HG03558 (cell line): ENCODE measurements around the gene RNU1-3.
"Not testable (repeated sequence)": the region's sequence is repeated elsewhere in the genome, so short reads cannot be mapped to it uniquely, and the experiment has no call there.

ENCODE experiments used
- ATAC-seq: cut with Tn5 transposase; IDR thresholded peaks from one replicate; pipeline ENCODE4 v1.9.1; 2021; ENCODE audit warnings: moderate number of reproducible peaks; ENCODE audit not compliant: unreplicated experiment; ENCODE audit errors: extremely low read depth

The RNU1-3 gene

DNA sequence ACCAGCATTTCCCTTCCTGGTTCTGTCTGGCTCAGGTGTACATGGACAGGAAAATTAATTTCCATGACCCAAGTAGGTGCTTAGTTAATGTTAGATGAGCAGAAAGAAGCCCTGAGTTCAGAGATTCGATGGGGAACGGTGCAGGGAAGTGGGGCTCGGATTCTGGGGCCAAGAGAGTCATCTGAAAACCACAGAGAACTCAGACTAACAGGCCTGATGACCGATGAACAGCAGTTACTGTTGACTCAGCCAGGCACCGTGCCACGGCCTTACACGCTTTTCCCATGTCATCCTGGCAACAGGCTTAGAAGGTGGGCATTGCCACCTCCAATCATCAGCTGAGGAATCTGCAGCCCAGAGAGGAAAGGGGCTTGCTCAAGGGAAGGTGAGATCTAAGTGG, 43.4 kb downstream of the RNU1-3 start:
- ATAC-seq, result not testable (repeated sequence)

DNA sequence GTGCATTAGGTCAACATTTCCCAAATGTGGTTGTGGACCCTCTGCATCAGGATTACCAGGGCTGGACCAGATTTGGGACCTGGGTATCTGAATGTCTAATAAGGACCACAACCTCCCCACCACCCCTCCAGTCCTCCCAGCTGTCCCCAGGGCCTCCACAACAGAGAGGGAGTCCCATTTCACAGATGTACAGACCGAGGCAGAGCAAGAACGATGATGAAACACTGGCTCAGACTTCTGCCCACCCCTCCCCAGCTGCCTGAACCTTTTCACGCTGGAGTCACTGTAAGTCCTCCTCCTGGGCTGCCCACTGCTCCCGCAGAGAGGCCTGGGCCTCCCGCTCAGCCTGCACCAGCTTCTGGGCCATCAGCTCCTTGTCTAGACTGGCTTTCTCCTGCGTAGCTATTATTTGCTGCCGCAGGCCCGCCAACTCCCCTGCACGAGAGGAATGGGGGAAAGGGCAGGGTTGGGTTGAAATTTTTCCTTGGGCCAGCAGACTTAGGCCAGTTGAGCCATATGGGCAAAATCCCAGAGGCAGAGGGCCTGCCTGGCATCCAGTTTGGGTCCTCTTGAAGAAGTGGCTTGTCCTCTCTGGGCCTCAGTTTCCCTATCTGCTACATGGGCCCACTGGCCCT, 45.0 kb downstream of the RNU1-3 start:
- ATAC-seq, result not testable (repeated sequence)

DNA sequence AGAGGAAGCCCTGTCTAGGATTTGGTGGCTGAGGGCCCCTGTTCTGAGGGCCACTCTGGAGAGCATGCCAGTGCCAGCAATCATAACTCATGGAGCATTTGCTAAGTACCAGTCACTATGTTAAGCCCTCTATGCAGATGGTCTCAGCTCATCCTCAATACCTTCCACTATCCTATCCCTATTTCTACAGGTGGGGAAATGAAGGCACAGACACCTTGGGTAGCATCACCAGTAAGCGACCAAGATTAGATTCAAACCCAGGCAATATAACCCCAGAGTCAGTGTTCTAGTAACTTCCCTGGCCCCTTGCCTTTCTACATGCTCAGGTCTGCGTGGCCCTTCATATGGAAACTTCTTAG, 45.5 kb downstream of the RNU1-3 start:
- ATAC-seq, result no peak

DNA sequence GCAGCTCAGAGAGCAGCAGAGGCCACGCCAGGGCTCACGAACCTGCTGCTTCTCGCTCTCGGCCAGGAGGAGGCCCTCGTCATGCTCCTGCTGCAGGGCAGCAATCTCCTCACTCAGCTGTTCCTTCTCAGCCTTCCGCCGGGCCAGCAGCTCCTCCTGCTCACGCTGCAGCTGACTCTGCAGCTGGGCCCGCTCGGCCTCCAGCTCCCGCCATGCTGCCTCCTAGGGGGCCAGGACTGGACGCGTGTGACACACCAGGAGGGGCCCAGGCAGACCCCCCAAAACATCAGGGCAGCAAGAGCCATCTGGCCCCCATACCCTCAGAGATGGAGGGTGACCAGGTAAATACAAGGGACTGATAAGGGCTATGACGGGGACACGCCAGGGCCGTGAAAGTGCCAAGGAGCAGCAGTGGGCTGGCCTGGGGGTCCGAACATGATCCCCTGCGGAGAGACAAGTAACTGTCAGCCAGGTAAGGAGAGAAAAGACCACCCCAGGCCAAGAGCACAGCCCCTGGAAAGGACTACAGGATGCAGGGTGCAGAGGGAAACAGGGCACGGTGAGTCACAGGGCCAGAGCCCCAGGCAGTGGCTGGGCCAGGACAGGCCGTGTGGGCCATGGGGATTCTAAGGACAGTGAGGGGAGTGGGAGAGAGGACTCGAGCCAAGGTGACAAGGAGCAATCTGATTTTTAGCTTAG, 46.8 kb downstream of the RNU1-3 start:
- ATAC-seq, result not testable (repeated sequence)

DNA sequence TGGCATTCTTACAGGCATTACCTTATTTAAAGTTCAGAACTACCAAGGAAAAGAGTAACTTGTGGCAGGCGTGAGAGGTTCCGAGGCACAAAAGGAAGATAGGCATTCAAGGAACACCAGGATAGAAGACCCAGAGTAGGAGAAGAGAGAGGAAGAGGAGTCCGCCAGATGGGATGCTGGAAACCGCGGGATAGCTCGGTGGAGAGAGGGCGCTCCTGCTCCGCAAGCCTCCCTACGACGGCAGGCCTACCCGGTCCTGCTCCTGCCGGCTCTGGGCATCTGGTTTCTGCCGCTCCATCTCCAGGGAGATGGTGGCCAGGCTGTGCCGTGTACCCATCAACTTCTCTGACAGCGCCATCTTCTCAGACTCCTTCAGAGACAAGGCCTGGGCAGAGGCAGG, 48.0 kb downstream of the RNU1-3 start:
- no peak for ATAC-seq

DNA sequence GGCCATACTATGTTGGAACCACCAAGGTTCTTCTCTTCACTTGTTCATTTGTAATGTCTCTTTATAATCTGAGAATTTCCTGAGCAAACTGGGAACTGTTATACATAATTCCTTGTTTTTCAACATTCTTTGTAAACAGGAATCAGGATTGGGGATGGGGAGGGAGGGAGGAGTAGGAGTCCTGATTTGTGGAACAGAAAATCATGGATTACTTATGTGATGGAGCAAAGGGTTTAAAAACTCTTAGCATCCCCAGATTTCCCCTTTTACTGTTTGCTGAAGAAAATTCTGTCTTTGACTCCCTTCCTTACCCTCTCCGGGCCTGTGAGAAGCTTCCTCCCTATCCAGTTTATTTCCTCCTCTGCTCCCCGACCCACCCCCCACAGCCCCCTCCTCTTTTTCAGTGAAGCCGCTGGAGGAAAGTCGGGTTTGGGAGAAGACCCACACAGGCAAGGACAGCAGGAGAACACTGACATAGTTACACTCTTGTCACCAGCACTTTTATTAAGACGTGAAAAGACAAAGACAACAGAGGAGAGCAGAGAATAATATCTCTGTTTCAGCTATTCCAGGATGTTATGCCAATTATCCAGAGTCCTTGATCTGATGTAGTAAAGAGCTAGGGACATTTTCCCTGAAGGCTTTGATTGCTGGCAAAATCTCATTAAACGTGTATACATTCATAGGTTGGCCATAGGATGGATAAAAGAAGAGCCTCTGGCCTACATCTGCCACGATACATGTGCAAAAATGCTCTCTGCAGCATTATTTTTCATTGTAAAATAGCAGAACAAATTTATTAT, 48.8 kb downstream of the RNU1-3 start:
- no peak for ATAC-seq

DNA sequence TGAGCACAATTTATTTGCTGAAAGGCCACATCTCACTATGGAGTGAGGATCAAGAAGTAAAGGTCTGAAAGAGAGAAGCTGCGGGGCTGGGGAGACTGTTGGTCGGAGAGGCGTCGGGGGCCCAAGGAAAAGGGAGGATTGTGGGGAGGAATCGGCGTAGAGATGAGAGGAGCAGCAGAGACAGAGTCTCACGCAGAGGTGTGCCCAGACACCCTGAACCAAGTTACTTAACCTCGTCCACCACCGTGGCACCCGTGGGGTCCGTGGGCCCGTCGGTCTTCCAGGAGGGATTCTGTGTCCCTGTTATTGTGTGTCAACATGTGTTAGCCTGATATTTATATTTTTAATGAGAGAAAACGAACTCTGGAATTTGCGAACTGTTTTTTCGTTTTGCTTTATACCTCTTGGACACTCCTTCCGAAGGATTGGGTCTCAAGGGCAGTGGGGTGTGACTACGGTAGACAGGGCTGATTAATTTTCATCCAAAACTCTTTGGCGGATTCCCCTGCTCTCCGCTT, 49.6 kb downstream of the RNU1-3 start:
- no peak for ATAC-seq
